Choroid plexus epithelial cell (primary cell): ENCODE results near the gene TENT4A.

Source experiments
- DNase-seq: peaks from one replicate; pipeline ENCODE4 v3.0.0-alpha.2; 2010; ENCODE audit warnings: low read depth
- H3K4me3 ChIP-seq: 2 replicates; pipeline ENCODE4 v1.5.1; 2011; ENCODE audit warnings: low read depth, mild to moderate bottlenecking, control low read depth, low read length, moderate library complexity
- TF ChIP-seq, protein P1 (sequence below): conservative IDR thresholded peaks from 2 replicates; pipeline ENCODE4 v1.5.1; 2011; ENCODE audit warnings: low read depth, mild to moderate bottlenecking, control low read depth, inconsistent platforms, low read length, moderate library complexity

TENT4A gene

GRCh38 chr5:6792376-6792775, 79.1 kb downstream of the TENT4A start:
- no peak overlapping the region for H3K4me3 ChIP-seq
- TF ChIP-seq, protein P1, sequence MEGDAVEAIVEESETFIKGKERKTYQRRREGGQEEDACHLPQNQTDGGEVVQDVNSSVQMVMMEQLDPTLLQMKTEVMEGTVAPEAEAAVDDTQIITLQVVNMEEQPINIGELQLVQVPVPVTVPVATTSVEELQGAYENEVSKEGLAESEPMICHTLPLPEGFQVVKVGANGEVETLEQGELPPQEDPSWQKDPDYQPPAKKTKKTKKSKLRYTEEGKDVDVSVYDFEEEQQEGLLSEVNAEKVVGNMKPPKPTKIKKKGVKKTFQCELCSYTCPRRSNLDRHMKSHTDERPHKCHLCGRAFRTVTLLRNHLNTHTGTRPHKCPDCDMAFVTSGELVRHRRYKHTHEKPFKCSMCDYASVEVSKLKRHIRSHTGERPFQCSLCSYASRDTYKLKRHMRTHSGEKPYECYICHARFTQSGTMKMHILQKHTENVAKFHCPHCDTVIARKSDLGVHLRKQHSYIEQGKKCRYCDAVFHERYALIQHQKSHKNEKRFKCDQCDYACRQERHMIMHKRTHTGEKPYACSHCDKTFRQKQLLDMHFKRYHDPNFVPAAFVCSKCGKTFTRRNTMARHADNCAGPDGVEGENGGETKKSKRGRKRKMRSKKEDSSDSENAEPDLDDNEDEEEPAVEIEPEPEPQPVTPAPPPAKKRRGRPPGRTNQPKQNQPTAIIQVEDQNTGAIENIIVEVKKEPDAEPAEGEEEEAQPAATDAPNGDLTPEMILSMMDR: no peak
- DNase-seq: no peak

GRCh38 chr5:6792911-6793471, 79.8 kb downstream of the TENT4A start:
- no peak overlapping the region for H3K4me3 ChIP-seq
- TF ChIP-seq, protein P1: no peak
- no peak for DNase-seq

DNA sequence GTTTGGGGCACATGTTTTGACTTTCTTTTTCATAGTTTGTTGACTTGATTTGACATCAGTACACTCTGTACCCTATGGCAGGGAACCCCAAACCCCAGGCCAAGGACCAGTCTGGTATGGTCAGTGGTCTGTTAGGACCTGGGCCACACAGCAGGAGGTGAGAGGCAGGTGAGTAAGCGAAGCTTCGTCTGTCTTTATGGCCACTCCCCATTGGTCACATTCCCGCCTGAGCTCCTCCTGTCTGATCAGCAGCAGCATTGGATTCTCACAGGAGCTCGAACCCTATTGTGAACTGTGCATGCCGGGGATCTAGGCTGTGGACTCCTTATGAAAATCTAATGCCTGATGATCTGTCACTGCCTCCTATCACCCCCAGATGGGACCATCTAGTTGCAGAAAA, 88.0 kb downstream of the TENT4A start:
- no peak for DNase-seq
- TF ChIP-seq, protein P1: no peak
- no peak overlapping the region for H3K4me3 ChIP-seq

DNA sequence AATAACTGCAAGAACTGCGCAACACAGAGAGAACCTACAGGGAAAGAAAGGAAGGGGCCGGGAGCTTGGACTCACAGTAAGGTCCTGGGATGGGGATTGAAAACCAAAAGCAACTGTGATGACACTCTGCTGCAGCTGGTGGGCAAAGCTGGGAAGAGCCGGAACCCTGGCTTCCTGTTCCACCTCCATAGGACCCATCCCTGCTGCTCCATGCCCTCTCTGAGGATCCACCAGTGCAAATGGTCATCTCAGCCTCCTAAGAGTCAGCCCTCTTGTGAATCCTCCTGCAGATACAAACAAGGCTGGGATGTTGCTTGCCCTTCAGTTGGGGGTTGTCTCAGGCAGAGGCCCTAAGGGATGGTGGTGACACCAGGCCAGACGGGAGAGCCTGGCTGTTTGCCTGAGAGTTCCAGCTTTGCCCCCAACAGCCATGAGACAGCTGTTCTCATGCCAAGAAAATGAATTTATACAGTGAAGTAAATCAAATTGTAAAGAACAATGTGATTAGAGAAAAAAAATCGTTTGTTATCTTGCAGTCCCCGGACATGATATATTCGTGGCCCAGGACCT, 90.8 kb downstream of the TENT4A start:
- TF ChIP-seq, protein P1: no peak
- DNase-seq: no peak
- no peak overlapping the region for H3K4me3 ChIP-seq

DNA sequence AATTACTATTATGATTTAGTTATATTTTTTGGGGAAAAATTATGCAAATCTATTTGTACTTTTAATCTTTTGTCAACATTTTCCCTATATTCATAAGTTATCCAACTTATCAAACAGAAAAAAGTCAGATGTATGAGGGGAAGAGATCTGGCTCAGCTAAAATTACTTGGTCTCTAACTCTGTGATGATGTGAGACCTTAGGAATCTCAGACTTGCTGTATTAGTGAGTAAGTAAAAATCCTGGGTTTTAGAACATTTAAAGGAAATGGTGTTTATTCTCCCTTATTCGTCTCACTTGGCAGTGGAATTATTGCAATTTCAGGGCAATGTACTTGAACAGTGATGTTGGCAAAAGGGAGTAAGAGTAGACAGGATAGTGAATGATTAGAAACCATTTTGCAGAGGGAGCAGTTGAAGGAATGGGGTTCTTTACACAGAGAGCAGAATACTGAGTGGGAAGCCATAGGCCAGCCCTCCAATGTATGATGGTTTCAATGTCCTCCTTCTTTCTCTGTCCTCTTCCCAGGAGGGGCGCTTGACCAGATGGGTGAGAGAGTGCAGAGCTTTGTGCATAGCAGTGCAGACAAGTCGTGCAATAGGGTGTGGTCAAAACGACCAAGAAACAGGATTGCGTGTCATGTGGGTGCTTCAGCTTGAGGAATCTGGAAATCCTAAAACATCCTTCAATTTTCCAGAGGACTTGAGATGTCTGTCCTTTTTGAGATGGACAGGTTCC, 91.7 kb downstream of the TENT4A start:
- no peak overlapping the region for H3K4me3 ChIP-seq
- DNase-seq: peak; percentile 37
- TF ChIP-seq, protein P1: no peak

DNA sequence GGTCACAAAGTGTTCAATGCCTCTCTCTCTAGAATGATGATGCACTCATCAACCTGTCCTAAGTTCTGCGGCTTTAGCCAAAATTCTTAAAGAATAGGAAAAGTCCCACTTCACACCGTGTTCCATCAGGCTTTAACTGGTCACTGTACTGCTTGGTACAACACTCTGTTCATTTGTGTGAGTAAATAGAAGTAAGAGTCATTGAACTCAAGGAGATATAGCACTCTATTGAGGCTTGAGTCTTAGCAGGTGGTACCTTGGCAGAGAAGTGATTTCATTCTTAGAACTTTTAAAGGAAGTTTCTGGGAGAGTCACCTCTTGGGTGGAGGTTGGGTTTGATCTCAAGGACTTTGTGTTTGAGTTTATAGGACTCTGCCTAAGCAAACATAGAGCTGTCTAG, 92.6 kb downstream of the TENT4A start:
- no peak overlapping the region for H3K4me3 ChIP-seq
- TF ChIP-seq, protein P1: no peak
- no peak for DNase-seq
